ENCODE results near the gene PHACTR3.

The PHACTR3 gene

GRCh38 chr20:59817846-59818615 is 213.7 kb downstream of the PHACTR3 start:
- no peak for DNase-seq (ENCODE audit: low spot score)

GRCh38 chr20:59818911-59819310 is 214.6 kb downstream of the PHACTR3 start:
- no peak for DNase-seq (ENCODE audit: low spot score)

- no peak for DNase-seq (ENCODE audit: low spot score)
Measured at GRCh38 chr20:59819496-59820203, 215.3 kb downstream of the PHACTR3 start.

- no peak for DNase-seq (ENCODE audit: low spot score)
Measured at GRCh38 chr20:59820204-59821041, 216.1 kb downstream of the PHACTR3 start.

- no peak for DNase-seq (ENCODE audit: low spot score)
Measured at GRCh38 chr20:59821201-59821600, 216.9 kb downstream of the PHACTR3 start.

- DNase-seq (ENCODE audit: low spot score): no peak
Measured at GRCh38 chr20:59821788-59822187, 217.4 kb downstream of the PHACTR3 start.

GRCh38 chr20:59822291-59823029 is 218.1 kb downstream of the PHACTR3 start:
- DNase-seq (ENCODE audit: low spot score): no peak

- no peak for DNase-seq (ENCODE audit: low spot score)
Measured at GRCh38 chr20:59823030-59823423, 218.7 kb downstream of the PHACTR3 start.

- DNase-seq (ENCODE audit: low spot score): no peak
Measured at GRCh38 chr20:59823491-59824259, 219.3 kb downstream of the PHACTR3 start.

GRCh38 chr20:59824711-59825562 is 220.6 kb downstream of the PHACTR3 start:
- no peak for DNase-seq (ENCODE audit: low spot score)

GRCh38 chr20:59825563-59825920 is 221.2 kb downstream of the PHACTR3 start:
- DNase-seq (ENCODE audit: low spot score): no peak

GRCh38 chr20:59825944-59826759 is 221.8 kb downstream of the PHACTR3 start:
- DNase-seq (ENCODE audit: low spot score): peak; percentile 59

- DNase-seq (ENCODE audit: low spot score): no peak
Measured at GRCh38 chr20:59827138-59828056, 223.1 kb downstream of the PHACTR3 start.

GRCh38 chr20:59828125-59829053 is 224.0 kb downstream of the PHACTR3 start:
- no peak for DNase-seq (ENCODE audit: low spot score)

GRCh38 chr20:59829054-59829785 is 224.9 kb downstream of the PHACTR3 start:
- DNase-seq (ENCODE audit: low spot score): no peak

Data from kidney tubule cell (primary cell).